ENCODE results near the gene WDR64.

DNA sequence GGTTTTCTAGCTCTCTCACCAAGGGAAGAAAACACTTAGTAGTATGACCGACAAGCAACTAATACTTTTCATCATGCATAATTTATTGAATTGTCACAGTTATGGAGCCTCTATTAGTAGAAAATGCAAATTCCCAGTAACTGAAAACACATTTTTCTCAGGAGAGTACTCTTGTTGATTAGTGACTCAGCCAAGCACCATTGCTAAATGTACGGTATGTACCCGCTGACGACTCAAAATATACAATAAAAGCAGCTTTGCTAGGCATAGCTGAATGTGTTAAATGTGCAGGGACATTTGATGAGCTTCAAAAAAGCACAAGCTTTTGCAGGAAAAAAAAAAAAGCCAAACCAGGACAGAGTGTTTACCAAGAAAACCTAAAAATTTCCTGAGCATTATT lies 63.9 kb downstream of the WDR64 start:
- TF ChIP-seq, protein P1, sequence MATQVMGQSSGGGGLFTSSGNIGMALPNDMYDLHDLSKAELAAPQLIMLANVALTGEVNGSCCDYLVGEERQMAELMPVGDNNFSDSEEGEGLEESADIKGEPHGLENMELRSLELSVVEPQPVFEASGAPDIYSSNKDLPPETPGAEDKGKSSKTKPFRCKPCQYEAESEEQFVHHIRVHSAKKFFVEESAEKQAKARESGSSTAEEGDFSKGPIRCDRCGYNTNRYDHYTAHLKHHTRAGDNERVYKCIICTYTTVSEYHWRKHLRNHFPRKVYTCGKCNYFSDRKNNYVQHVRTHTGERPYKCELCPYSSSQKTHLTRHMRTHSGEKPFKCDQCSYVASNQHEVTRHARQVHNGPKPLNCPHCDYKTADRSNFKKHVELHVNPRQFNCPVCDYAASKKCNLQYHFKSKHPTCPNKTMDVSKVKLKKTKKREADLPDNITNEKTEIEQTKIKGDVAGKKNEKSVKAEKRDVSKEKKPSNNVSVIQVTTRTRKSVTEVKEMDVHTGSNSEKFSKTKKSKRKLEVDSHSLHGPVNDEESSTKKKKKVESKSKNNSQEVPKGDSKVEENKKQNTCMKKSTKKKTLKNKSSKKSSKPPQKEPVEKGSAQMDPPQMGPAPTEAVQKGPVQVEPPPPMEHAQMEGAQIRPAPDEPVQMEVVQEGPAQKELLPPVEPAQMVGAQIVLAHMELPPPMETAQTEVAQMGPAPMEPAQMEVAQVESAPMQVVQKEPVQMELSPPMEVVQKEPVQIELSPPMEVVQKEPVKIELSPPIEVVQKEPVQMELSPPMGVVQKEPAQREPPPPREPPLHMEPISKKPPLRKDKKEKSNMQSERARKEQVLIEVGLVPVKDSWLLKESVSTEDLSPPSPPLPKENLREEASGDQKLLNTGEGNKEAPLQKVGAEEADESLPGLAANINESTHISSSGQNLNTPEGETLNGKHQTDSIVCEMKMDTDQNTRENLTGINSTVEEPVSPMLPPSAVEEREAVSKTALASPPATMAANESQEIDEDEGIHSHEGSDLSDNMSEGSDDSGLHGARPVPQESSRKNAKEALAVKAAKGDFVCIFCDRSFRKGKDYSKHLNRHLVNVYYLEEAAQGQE (IDR thresholded peaks at IDR 0.05): no peak
- TF ChIP-seq, protein P2, sequence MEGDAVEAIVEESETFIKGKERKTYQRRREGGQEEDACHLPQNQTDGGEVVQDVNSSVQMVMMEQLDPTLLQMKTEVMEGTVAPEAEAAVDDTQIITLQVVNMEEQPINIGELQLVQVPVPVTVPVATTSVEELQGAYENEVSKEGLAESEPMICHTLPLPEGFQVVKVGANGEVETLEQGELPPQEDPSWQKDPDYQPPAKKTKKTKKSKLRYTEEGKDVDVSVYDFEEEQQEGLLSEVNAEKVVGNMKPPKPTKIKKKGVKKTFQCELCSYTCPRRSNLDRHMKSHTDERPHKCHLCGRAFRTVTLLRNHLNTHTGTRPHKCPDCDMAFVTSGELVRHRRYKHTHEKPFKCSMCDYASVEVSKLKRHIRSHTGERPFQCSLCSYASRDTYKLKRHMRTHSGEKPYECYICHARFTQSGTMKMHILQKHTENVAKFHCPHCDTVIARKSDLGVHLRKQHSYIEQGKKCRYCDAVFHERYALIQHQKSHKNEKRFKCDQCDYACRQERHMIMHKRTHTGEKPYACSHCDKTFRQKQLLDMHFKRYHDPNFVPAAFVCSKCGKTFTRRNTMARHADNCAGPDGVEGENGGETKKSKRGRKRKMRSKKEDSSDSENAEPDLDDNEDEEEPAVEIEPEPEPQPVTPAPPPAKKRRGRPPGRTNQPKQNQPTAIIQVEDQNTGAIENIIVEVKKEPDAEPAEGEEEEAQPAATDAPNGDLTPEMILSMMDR (IDR thresholded peaks at IDR 0.05; ENCODE audit: low read depth, low read length, missing input control): no peak
- no peak for TF ChIP-seq RAD21 (IDR thresholded peaks at IDR 0.05)
- TF ChIP-seq, protein P3, sequence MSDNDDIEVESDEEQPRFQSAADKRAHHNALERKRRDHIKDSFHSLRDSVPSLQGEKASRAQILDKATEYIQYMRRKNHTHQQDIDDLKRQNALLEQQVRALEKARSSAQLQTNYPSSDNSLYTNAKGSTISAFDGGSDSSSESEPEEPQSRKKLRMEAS (IDR thresholded peaks at IDR 0.05): no peak
- no peak for TF ChIP-seq TAF1 (conservative IDR thresholded peaks at IDR 0.05)
- TF ChIP-seq SP1 (IDR thresholded peaks at IDR 0.05): no peak

Data from liver (tissue), 3 donors.